ENCODE results near the gene PBX4. TPM values are rescaled to one million over a fixed set of nuclear protein-coding genes. Genes with fewer than 3 reads are reported as not detected.

Gene PBX4
- total RNA-seq, 1 experiment from 2014 or later, result 11.6 TPM

DNA sequence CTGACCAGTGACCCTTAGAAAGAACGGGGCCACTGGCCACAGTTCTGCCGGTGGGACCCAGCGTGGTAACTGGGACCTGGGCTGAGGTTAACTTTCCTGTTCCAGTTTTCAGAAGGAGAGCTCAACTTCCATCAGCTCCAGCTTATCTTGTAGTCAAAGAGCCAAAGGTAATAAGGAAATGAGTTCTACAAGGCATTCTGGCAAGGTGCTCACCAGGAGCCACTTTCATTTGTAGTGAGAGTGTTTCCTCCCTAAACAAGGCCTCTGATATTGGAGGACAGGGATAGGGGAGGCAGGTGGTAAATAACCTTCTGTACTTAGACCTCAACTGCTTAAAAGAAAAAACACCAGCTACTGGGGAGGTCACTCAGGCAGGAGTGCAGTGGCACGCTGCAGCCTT, 38.1 kb downstream of the PBX4 start:
- H2AFZ ChIP-seq (ENCODE audit: low read depth, low read length, poor library complexity, severe bottlenecking), result no peak overlapping the region
- H3K27me3 ChIP-seq (ENCODE audit: insufficient read depth, low read length), result no peaks in the 10 kb centered on the region
- no TSS peak for BruUV-seq (replicated peaks)
- H3K9me3 ChIP-seq (ENCODE audit: control insufficient read depth in 1 of 2, insufficient read depth in 1 of 2, low read depth in 1 of 2, low read length in 2 of 2), result no peaks in the 10 kb centered on the region
- H3K79me2 ChIP-seq (ENCODE audit: insufficient read depth, low read length), result no peaks in the 10 kb centered on the region
- CTCF ChIA-PET, result no interaction called here
- TF ChIP-seq YY1 (IDR thresholded peaks at IDR 0.05; ENCODE audit: extremely low read depth, insufficient replicate concordance, low read depth, low read length), result no peak
- no peak for TF ChIP-seq CEBPB (IDR thresholded peaks at IDR 0.05; ENCODE audit: low read depth)
- TF ChIP-seq ELF1 (IDR thresholded peaks at IDR 0.05; ENCODE audit: borderline replicate concordance, low read depth), result no peak
- TF ChIP-seq REST (IDR thresholded peaks at IDR 0.05; ENCODE audit: low read depth), result no peak
- no peak for TF ChIP-seq POLR2AphosphoS5 (IDR thresholded peaks at IDR 0.05; ENCODE audit: low read depth, low read length)
- TF ChIP-seq EZH2phosphoT487 (IDR thresholded peaks at IDR 0.05; ENCODE audit: borderline replicate concordance), result no peak
- TF ChIP-seq ATF3 (IDR thresholded peaks at IDR 0.05), result no peak
- TF ChIP-seq ZNF274 (IDR thresholded peaks at IDR 0.05; ENCODE audit: low read depth, low read length), result no peak
- TF ChIP-seq TCF7L2 (IDR thresholded peaks at IDR 0.05; ENCODE audit: borderline replicate concordance, extremely low read depth, insufficient read depth, insufficient read length), result no peak
- no peak for TF ChIP-seq CBX3 (IDR thresholded peaks at IDR 0.05; ENCODE audit: low read depth)
- TF ChIP-seq, protein P1, sequence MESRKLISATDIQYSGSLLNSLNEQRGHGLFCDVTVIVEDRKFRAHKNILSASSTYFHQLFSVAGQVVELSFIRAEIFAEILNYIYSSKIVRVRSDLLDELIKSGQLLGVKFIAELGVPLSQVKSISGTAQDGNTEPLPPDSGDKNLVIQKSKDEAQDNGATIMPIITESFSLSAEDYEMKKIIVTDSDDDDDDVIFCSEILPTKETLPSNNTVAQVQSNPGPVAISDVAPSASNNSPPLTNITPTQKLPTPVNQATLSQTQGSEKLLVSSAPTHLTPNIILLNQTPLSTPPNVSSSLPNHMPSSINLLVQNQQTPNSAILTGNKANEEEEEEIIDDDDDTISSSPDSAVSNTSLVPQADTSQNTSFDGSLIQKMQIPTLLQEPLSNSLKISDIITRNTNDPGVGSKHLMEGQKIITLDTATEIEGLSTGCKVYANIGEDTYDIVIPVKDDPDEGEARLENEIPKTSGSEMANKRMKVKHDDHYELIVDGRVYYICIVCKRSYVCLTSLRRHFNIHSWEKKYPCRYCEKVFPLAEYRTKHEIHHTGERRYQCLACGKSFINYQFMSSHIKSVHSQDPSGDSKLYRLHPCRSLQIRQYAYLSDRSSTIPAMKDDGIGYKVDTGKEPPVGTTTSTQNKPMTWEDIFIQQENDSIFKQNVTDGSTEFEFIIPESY (IDR thresholded peaks at IDR 0.05; ENCODE audit: extremely low read depth, insufficient replicate concordance, low read length), result no peak
- no peak for TF ChIP-seq MAX (IDR thresholded peaks at IDR 0.05)
- TF ChIP-seq JUND (IDR thresholded peaks at IDR 0.05), result no peak
- no peak for TF ChIP-seq EZH2 (IDR thresholded peaks at IDR 0.05)
- no peak for TF ChIP-seq POLR2A (IDR thresholded peaks at IDR 0.05; ENCODE audit: borderline replicate concordance, extremely low read depth, insufficient read depth, insufficient read length)
- TF ChIP-seq RAD21 (IDR thresholded peaks at IDR 0.05; ENCODE audit: low read depth), result no peak
- TF ChIP-seq ZFX (IDR thresholded peaks at IDR 0.05), result no peak
- intact Hi-C loops (cut with micrococcal nuclease), result no loop called here
- H3K4me1 ChIP-seq (ENCODE audit: control insufficient read depth in 1 of 2, insufficient read depth in 2 of 2, low read length in 2 of 2), result peaks cover 7 to 12% of the 10 kb centered on the region in 2 experiments; a peak in 3 of 4 replicates
- no peak overlapping the region for H3K4me3 ChIP-seq (replicated peaks in 1 of 2; ENCODE audit: low read depth in 1 of 2, low read length in 2 of 2)
- ATAC-seq, result no peak
- H3K9me2 ChIP-seq (ENCODE audit: insufficient read depth), result no peaks in the 10 kb centered on the region
- H3K36me3 ChIP-seq (ENCODE audit: control insufficient read depth in 1 of 2, insufficient read depth in 2 of 2, low read length in 2 of 2), result no peaks in the 10 kb centered on the region
- RAD21 ChIA-PET (ENCODE audit: low non-redundant PET in 1 of 2, low total read pairs in 2 of 2, uncharacterized antibody in 2 of 2, unreplicated experiment in 2 of 2), result no interaction called here
- no peak overlapping the region for H3K27ac ChIP-seq (ENCODE audit: low read depth, low read length)
- no peaks in the 10 kb centered on the region for H4K20me1 ChIP-seq (ENCODE audit: insufficient read depth)
- POLR2A ChIA-PET, result no interaction called here
- no peak overlapping the region for H3K4me2 ChIP-seq (ENCODE audit: low read length)
- no peak for DNase-seq (ENCODE audit: low read depth, low spot score)
- H3K9ac ChIP-seq (ENCODE audit: low read length), result no peak overlapping the region
